Stimulated activated naive CD8-positive, alpha-beta T cell treated with anti-CD3 and anti-CD28 coated beads, Interleukin-15, Interleukin-2, amounts not matched to agents 100 ng/mL and 50 ng/mL, for 24 hours (primary cell): ENCODE data around the gene TSSK2.
"Not testable (repeated sequence)": the region's sequence is repeated elsewhere in the genome, so short reads cannot be mapped to it uniquely, and the experiment has no call there.

Source experiments
- H3K27ac Mint-ChIP-seq: one replicate; pipeline ENCODE4 v1.8.0; 2021; ENCODE audit warnings: mild to moderate bottlenecking, mixed read lengths
- H3K27me3 Mint-ChIP-seq: one replicate; pipeline ENCODE4 v1.8.0; 2021; ENCODE audit warnings: mixed read lengths
- H3K36me3 Mint-ChIP-seq: one replicate; pipeline ENCODE4 v1.8.0; 2021; ENCODE audit warnings: low read depth, mixed read lengths
- H3K4me1 Mint-ChIP-seq: one replicate; pipeline ENCODE4 v1.8.0; 2021; ENCODE audit warnings: low read depth, mixed read lengths
- H3K4me3 Mint-ChIP-seq: one replicate; pipeline ENCODE4 v1.8.0; 2021; ENCODE audit warnings: mild to moderate bottlenecking, mixed read lengths
- H3K9me3 Mint-ChIP-seq: one replicate; pipeline ENCODE4 v1.8.0; 2021; ENCODE audit warnings: mixed read lengths

The TSSK2 gene

DNA sequence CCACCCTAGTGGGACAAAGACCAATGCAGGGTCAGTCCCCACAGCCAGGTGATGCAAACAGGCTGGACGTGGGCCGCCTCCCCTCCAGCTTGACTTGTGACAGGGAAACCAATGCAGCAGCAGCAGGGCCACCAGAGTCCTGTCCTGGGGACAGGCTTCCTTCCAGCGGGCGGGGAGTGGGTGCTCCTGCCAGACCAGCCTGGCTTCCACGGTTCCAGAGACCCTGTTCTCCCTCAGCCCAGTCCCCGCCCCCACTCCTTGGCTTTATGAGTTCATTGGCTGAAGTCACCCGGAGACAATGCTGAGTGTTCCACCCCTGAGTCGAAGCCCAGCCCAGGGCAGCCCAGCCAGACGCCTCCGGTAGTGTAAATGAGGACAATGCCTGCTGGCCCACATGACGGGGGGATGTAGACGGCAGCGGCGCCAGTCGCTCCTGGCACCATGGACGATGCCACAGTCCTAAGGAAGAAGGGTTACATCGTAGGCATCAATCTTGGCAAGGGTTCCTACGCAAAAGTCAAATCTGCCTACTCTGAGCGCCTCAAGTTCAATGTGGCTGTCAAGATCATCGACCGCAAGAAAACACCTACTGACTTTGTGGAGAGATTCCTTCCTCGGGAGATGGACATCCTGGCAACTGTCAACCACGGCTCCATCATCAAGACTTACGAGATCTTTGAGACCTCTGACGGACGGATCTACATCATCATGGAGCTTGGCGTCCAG lies at the start of gene TSSK2:
Gene TSSK2, plus strand, starts transcription at position 350 of the 726 bp plus-strand sequence. Its CDS starts 92 bp downstream, at position 442.
- peaks cover 19% of the 10 kb centered on the region for H3K36me3 Mint-ChIP-seq

GRCh38 chr22:19081351-19081750 lies 49.8 kb upstream of the TSSK2 start:
- Mint-ChIP-seq H3K4me3 (no peak overlapping the region), H3K27me3 (no peaks in the 10 kb centered on the region), H3K9me3 (no peaks in the 10 kb centered on the region), H3K27ac (no peak overlapping the region), H3K4me1 (peaks cover 14% of the 10 kb centered on the region), H3K36me3 (peaks cover 36% of the 10 kb centered on the region)

More for the DNA sequence above, at the start of gene TSSK2:
- H3K9me3 Mint-ChIP-seq = no peaks in the 10 kb centered on the region
- H3K27ac Mint-ChIP-seq = no peak within 1 kb of the TSS
- H3K4me1 Mint-ChIP-seq = no peaks in the 10 kb centered on the region
- H3K27me3 Mint-ChIP-seq = no peaks in the 10 kb centered on the region
- no peak within 1 kb of the TSS for H3K4me3 Mint-ChIP-seq

DNA sequence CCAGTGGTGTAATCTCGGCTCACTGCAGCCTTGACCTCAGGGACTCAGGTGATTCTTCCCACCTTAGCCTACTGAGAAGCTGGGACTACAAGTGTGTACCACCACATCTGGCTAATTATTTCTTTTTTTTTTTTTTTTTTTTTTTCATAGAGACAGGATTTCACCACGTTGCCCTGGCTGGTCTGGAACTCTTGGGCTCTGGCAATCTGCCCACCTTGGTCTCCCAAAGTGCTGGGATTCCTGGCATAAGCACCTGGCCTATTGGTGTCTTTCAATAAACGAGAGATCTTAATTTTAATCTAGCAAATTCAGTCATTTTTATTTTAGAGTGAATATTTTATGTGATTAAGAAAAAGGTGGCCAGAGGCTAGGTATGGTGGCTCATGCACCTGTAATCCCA lies 49.0 kb upstream of the TSSK2 start:
- H3K9me3 Mint-ChIP-seq = no peaks in the 10 kb centered on the region
- H3K4me1 Mint-ChIP-seq = peaks cover 19% of the 10 kb centered on the region
- peaks cover 41% of the 10 kb centered on the region for H3K36me3 Mint-ChIP-seq
- no peak overlapping the region for H3K4me3 Mint-ChIP-seq
- H3K27ac Mint-ChIP-seq = no peak overlapping the region
- no peaks in the 10 kb centered on the region for H3K27me3 Mint-ChIP-seq

- Mint-ChIP-seq H3K27ac (no peak overlapping the region), H3K36me3 (peaks cover 41% of the 10 kb centered on the region), H3K4me1 (peaks cover 19% of the 10 kb centered on the region), H3K9me3 (no peaks in the 10 kb centered on the region), H3K4me3 (no peak overlapping the region), H3K27me3 (no peaks in the 10 kb centered on the region)
Measured at GRCh38 chr22:19082793-19083192, 48.3 kb upstream of the TSSK2 start.

DNA sequence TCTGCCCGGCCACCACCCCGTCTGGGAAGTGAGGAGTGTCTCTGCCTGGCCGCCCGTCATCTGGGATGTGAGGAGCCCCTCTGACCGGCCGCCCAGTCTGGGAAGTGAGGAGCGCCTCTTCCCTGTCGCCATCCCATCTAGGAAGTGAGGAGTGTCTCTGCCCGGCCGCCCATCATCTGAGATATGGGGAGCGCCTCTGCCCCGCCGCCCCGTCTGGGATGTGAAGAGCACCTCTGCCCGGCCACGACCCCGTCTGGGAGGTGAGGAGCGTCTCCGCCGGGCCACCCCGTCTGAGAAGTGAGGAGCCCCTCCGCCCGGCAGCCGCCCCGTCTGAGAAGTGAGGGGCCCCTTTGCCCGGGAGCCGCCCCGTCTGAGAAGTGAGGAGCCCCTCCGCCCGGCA lies 47.0 kb upstream of the TSSK2 start:
- H3K9me3 Mint-ChIP-seq, H3K27me3 Mint-ChIP-seq, H3K27ac Mint-ChIP-seq, H3K4me3 Mint-ChIP-seq: not testable (repeated sequence)
- Mint-ChIP-seq H3K36me3 (peaks cover 39% of the 10 kb centered on the region), H3K4me1 (peaks cover 22% of the 10 kb centered on the region)

GRCh38 chr22:19084586-19084985 lies 46.5 kb upstream of the TSSK2 start:
- peaks cover 22% of the 10 kb centered on the region for H3K4me1 Mint-ChIP-seq
- H3K27ac Mint-ChIP-seq, H3K4me3 Mint-ChIP-seq, H3K27me3 Mint-ChIP-seq, H3K9me3 Mint-ChIP-seq: not testable (repeated sequence)
- H3K36me3 Mint-ChIP-seq = peaks cover 41% of the 10 kb centered on the region

GRCh38 chr22:19085233-19085718 lies 45.8 kb upstream of the TSSK2 start:
- Mint-ChIP-seq H3K27ac (peak overlapping the region; percentile 31), H3K4me1 (peaks cover 22% of the 10 kb centered on the region), H3K4me3 (no peak overlapping the region), H3K36me3 (peaks cover 41% of the 10 kb centered on the region), H3K27me3 (no peaks in the 10 kb centered on the region), H3K9me3 (no peaks in the 10 kb centered on the region)

DNA sequence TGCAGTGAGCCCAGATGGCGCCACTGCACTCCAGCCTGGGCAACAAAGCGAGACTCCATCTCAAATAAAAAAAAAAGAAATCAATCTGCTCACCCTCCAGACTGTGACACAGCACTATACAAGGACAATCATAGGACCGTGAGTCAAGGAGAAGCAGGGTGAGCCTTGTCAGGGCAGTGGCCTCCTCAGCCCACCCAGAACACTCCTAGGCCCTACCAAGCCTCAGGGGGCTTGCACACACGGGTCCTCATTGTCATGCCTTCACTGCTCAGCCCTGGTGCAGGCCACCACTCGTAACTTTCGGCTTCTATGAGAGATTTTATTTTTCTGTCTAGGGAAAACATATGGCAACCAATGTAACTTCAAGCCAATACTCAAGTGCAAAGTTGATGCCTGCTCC lies 44.7 kb upstream of the TSSK2 start:
- Mint-ChIP-seq H3K4me3 (no peak overlapping the region), H3K4me1 (peaks cover 18% of the 10 kb centered on the region), H3K9me3 (no peaks in the 10 kb centered on the region), H3K27me3 (no peaks in the 10 kb centered on the region), H3K36me3 (peaks cover 33% of the 10 kb centered on the region), H3K27ac (no peak overlapping the region)

- Mint-ChIP-seq H3K27me3 (no peaks in the 10 kb centered on the region), H3K27ac (no peak overlapping the region), H3K36me3 (peaks cover 29% of the 10 kb centered on the region), H3K4me1 (peaks cover 18% of the 10 kb centered on the region), H3K4me3 (no peak overlapping the region), H3K9me3 (no peaks in the 10 kb centered on the region)
Measured at GRCh38 chr22:19086896-19087295, 44.2 kb upstream of the TSSK2 start.

- Mint-ChIP-seq H3K27me3 (no peaks in the 10 kb centered on the region), H3K27ac (no peak overlapping the region), H3K36me3 (peaks cover 23% of the 10 kb centered on the region), H3K9me3 (no peaks in the 10 kb centered on the region), H3K4me3 (no peak overlapping the region), H3K4me1 (peaks cover 18% of the 10 kb centered on the region)
Measured at GRCh38 chr22:19088866-19089595, 42.1 kb upstream of the TSSK2 start.

DNA sequence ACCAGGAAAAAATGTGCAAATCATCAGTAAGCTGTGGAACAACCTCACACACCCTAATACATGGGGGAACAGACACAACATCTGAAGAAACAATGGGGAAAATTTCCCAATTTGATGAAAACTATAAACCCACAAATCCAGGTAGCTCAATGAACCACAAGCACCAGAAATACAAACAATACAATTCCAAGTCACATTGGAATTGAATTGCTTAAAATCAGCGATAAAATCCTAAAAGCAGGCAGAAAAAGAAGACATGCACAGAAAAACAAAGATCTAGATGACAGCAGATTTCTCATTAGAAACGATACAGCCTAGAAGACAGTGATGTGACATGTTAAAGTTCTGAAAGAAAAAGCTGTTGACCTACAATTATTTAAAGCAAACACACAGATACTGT lies 40.9 kb upstream of the TSSK2 start:
- Mint-ChIP-seq H3K27me3 (no peaks in the 10 kb centered on the region), H3K4me1 (peaks cover 14% of the 10 kb centered on the region), H3K4me3 (no peak overlapping the region), H3K36me3 (peaks cover 24% of the 10 kb centered on the region), H3K9me3 (no peaks in the 10 kb centered on the region), H3K27ac (no peak overlapping the region)

DNA sequence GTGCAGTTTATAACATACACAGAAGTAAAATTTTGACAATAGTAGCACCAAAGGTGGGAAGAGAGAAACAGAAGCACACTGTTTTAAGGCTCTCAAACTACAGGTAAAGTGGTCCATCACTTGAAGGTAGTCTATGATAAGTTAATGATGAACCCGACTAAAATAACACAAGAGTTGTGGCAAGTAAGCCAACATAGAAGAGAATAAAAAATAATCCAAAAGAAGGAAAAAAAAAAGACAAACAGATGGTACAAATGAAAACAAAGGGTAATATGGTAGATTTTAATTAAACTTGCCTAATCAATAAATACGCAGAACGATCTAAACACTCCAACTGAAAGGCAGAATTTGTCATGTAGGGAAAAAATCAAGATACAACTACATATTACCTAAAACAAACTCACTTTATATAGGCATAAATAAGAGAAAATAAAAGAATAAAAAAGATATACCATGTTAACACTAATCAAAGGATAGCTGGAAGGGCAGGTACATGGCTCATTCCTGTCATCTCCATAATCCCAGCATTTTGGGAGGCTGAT lies 40.5 kb upstream of the TSSK2 start:
- Mint-ChIP-seq H3K27ac (no peak overlapping the region), H3K4me1 (peaks cover 9% of the 10 kb centered on the region), H3K4me3 (no peak overlapping the region), H3K9me3 (no peaks in the 10 kb centered on the region), H3K27me3 (no peaks in the 10 kb centered on the region), H3K36me3 (peaks cover 20% of the 10 kb centered on the region)

- no peak overlapping the region for H3K27ac Mint-ChIP-seq
Measured at GRCh38 chr22:19092725-19093124, 38.4 kb upstream of the TSSK2 start.

DNA sequence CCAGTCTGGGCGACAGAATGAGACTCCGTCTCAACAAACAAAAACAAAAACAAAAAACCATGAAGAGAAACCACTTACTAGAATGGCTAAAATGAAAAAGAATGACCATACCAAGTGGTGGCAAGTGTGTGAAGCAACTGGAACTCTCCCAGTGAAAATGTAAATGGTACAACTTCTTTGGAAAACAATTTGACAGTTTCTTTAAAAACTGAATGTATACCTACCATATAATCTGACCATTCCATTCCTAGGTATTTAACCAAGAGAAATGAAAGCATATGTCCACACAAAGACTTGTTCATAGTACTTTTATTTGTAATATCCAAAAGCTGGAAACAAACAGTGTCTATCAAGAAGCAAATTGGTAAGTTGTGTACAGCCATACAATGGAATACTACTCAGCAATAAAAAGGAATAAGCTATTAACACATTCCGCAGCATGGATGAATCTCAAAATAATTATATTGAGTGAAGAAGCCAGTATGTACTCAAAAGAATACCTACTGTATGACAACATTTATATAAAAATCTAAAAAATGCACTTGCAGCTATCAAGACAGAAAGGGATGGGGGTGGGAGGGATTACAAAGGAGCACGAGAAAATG lies 36.6 kb upstream of the TSSK2 start:
- H3K9me3 Mint-ChIP-seq = no peaks in the 10 kb centered on the region
- H3K36me3 Mint-ChIP-seq = peaks cover 11% of the 10 kb centered on the region
- no peak overlapping the region for H3K4me3 Mint-ChIP-seq
- no peak overlapping the region for H3K27ac Mint-ChIP-seq
- H3K4me1 Mint-ChIP-seq = peaks cover 7% of the 10 kb centered on the region
- no peaks in the 10 kb centered on the region for H3K27me3 Mint-ChIP-seq

More at GRCh38 chr22:19092725-19093124, 38.4 kb upstream of the TSSK2 start:
- Mint-ChIP-seq H3K9me3 (no peaks in the 10 kb centered on the region), H3K27me3 (no peaks in the 10 kb centered on the region), H3K4me3 (no peak overlapping the region), H3K36me3 (peaks cover 19% of the 10 kb centered on the region), H3K4me1 (peaks cover 6% of the 10 kb centered on the region)

DNA sequence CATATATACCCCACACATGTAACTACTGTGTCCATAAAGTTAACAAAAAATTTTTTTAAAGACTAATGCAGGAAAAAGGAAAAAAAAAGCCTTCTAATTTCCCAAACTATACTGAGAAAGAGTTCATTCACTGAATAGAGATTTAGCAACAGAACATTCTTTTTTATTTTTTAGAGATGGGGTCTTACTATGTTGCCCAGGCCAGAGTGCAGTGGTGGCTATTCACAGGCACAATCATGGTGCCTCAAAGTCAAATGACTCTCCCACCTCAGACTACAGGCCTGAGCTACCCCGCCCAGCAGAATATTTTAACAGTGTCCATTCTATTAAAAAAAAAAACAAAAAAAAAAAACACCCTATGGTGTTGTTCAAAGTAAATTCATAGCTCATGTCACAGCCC lies 34.6 kb upstream of the TSSK2 start:
- Mint-ChIP-seq H3K4me3 (no peak overlapping the region), H3K36me3 (peaks cover 11% of the 10 kb centered on the region), H3K27me3 (no peaks in the 10 kb centered on the region), H3K9me3 (no peaks in the 10 kb centered on the region), H3K4me1 (peaks cover 12% of the 10 kb centered on the region), H3K27ac (no peak overlapping the region)
